T1000 (cell line): ENCODE measurements around the gene GRID1.
"Not testable (repeated sequence)": the region's sequence is repeated elsewhere in the genome, so short reads cannot be mapped to it uniquely, and the experiment has no call there.

Source experiments
- DNase-seq: peaks from one replicate; lab custom pipeline; 2025; ENCODE audit warnings: mixed read lengths; lab: John Stamatoyannopoulos, UW

The GRID1 gene

DNA sequence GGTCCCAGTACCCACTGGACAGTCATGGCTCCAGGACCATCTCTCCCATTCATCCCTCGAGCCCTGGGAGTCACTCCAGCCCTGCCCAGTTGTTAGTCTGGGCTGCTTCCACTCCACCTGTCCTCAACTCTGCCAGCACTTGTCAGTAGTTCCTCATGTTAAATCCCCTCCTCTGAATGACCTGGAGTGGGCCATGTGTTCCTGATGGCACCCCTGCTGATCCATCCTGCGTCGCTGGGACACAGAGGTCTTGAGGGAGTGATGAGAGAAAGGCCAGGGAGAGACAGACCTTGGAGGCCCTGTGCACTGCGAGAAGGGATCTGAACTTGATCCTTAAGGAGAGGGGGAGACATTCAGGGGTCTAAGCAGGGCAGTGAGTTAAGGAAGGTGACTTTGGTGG lies 174.9 kb downstream of the GRID1 start:
- no peak for DNase-seq

DNA sequence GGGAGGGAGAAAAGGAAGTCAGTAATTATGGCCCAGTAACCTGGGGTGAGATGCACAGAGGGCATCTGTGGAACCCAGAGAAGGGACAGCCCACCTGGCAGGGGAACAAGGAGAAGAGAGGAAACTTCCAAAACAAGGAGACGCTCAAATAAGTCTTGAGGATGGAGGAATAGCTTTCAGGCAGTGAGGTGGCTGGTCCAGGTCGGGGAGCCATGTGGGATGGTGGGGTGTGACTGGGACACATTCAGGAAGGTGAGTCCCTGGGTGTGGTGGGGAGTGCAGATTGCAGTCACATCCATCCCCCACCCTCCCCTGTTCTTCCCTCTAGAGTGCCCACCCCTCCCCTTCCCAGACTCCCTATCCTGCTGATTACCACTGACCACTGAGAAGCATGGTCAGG lies 175.4 kb downstream of the GRID1 start:
- DNase-seq: no peak

- no peak for DNase-seq
Measured at GRCh38 chr10:86190291-86190690, 176.3 kb downstream of the GRID1 start.

DNA sequence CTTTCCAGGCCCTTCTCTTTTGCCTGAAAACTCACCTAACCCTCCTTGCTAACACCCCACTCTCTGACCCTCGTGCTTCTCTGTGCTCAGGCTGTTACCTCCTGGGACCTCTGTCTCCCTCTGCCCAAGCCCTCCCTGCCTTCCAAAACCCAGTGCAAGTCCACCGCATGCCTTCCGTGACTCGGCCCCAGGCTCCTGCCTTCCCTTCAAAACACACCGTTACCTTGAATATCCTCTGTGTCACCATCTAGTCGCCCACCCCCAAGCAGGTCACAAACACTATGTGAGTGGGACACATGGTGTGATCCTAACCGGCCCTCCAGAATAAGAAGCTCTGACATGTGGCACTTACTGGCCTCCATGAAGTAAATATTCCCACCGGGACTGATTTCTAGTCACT lies 176.7 kb downstream of the GRID1 start:
- no peak for DNase-seq

DNA sequence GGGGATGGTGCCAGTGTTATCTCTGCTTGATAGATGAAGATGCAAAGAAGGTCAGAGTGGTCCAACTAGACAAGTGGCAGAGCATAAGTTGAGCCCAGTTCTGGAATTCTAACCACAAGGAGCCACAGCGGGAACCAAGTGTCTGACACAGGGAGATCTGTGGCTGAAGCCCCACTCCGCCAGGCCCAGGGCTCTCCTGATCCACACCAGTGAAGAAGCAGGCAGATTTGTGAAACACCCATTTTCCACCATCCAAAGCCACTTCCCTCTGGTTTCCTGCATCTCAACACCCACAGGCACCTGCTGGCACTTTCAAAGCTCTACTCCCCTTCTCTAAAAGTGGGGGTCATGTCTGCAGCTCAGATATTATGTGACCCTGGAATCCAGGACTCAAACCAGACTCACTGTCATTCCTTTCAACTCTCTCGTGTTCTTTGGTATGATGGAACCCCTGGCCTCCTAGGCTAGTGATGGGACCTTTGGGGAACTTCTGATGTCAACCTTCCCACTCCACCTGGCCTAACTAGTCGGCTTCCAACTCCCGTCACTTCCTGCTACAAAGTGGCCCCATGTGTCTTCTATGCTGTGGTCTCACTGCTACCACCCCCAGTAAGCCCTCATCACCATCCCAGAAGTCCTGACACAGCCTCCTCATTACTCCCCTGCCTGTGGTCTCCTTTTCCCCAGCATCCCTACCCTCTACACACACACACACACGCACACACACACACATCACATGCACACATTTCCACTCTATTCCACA lies 177.6 kb downstream of the GRID1 start:
- no peak for DNase-seq

- DNase-seq: no peak
Measured at GRCh38 chr10:86188326-86188725, 178.3 kb downstream of the GRID1 start.

DNA sequence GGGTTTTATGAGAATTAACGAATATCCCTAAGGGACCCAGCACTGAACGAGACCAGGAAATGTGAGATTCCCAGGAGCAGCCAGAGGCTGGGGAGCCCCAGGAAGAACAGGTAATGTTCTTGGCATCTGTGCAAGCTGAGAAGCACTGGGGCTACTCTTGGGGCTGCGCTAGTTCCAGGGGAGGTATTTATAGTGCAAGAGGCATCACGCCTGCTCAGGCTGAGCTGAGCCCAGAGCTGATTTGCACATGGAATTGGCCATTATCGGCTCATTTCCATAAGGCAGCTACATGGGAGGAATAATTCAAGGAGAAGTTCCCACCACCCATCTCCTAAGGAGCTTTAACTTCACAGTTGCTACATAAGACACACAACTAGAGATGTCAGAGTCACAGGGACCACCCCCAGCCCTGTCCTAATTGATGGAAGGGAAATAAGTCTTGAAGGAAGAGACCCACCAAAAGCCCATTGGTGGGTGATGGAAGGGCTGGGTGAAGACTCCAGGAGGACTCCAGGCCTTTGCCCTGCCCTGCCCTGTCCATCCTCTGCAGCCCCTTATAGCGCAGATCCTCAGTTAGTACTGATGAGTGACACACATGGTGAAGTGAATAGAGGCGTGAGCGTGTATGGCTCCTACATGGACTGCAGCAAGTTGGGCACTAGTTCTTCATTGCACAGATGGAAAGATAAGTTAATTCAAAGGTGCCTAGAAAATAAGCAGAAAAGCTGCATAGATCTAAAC lies 178.9 kb downstream of the GRID1 start:
- DNase-seq: no peak

DNA sequence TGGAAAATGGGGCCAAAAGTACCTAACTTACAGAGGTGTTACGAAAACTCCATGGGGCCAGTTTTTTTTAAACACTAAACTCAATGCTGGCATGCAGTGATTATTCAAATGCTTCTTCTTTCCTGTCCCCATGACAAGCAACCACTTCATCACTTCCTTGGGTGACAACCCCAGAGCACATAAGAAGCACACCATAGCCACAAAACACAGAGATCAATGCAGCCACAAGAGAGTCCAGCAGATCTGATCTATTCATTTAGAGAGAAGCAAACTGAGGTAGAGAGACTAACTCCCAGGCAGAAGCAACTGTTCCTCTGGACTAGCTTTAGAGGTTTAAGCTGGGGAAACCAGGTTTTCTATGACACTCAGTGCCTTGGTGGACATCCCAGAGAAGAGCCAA lies 180.0 kb downstream of the GRID1 start:
- DNase-seq: no peak

GRCh38 chr10:86182595-86182994 lies 184.0 kb downstream of the GRID1 start:
- no peak for DNase-seq

GRCh38 chr10:86182150-86182549 lies 184.4 kb downstream of the GRID1 start:
- no peak for DNase-seq

DNA sequence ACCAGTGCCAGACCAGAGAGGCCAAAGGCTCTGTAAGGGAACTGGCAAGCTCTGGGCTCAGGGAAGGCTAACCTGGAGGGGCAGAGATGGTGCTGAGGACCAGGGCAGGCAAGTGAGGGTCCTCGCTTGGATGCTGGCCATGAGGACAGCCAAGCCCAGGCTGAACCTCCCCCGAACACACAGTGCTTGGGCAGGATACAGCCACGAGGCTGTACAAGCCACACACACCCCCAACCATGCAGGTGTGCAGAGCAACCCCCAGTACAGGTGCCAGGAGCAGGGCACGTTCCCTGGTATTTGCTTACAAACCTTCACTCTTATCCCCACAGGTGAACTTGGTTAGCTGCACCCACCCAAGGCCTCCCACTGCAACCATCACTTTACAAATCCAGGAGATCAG lies 185.7 kb downstream of the GRID1 start:
- DNase-seq: no peak

DNA sequence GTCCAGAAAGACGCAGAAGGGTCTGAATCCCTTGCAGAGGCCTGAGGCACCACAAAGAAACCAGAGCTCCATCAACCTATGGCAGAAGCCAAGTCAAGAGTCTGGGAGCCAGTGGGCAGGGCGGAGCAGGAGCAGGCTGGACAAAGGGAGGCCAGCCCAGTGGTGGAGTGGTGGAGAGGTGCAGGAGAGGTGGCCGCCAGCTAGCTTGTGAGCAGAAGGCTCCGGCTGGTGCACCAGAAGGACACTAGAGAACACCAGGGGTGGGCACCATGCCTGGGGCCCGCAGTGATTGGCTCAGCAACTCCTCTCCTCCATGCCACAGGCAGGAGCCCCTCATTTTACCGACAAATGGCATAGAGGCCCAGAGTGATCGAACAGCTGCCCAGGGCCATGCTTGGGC lies 186.6 kb downstream of the GRID1 start:
- no peak for DNase-seq

DNA sequence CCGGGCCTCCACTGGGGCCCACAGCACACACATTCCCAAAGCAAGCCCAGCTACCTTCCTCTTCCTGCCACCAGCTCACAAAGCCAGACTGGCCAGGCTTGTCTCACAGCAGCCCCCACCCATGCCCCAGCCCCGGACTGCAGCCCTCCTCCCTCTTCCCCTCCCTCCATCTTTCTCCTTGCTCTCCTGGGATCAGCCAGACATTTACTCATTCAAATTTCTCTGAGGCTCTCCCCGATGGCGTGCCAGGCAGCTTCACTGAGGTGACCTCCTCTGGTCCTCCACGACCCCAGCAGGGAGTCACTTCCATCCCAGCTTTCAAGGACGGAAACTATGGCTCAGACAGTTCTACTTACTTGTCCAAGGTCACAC lies 187.5 kb downstream of the GRID1 start:
- DNase-seq: no peak

DNA sequence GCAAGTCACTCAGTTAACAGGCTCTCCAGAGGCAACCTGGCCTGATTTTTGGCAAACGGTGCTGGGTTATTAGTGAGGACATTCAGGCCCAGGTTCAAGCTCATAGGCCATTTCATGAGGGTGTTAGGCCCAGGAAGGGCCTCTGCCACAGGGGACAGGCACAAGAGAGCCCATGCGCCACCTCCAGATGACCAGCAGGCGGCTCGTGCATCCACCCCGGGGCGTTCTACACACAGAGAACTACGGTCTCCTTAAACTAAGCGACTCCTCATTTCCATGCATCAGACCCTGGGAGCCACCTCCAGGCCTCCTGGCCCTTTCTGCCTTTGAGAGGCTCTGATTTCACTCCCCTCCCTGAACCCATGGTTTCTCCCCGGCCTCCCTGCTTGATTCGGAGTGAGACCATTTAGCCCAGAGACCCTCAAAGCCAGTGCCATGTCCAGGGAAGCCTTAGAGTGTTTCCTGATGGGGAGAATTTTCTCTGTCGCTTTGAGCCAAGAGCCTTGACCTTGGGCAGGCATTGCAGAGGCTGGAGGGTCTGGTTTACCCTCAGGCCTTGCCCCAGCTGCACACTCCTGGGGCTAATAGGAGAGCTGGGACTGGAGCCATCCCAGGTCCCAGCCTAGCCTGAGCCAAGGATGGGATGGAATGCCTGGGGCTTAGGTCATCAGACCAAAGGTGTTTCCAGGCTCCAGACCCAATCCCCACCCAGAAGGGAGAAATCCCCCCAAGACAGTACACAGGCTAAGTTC lies 188.0 kb downstream of the GRID1 start:
- DNase-seq: no peak

DNA sequence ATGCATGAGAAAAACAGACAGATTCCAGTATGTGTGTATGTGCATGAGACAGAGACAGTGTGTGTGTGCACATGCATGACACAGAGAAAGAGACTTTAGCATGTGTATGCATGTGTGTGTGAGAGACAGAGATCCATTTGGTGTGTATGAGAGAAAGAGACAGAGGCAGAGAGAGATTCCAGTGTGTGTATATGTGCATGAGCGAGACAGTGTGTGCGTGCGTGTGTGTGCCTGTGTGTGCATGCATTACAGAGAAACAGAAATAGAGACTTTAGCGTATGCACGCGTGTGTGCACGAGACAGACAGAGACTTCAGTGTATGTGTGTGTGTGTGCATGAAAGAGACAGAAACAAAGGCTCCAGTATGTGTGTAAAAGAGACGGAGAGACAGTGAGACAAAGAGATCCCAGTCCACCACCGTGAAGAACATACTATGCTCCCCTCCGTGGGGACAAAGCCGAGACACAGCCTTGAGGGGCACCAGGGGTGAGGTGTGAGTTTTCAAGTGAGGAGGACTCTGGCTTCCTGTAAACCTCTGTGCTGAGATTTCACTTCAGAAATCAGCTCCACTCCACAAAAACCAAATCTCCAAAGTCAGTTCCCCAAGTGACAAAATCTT lies 188.9 kb downstream of the GRID1 start:
- DNase-seq: no peak

DNA sequence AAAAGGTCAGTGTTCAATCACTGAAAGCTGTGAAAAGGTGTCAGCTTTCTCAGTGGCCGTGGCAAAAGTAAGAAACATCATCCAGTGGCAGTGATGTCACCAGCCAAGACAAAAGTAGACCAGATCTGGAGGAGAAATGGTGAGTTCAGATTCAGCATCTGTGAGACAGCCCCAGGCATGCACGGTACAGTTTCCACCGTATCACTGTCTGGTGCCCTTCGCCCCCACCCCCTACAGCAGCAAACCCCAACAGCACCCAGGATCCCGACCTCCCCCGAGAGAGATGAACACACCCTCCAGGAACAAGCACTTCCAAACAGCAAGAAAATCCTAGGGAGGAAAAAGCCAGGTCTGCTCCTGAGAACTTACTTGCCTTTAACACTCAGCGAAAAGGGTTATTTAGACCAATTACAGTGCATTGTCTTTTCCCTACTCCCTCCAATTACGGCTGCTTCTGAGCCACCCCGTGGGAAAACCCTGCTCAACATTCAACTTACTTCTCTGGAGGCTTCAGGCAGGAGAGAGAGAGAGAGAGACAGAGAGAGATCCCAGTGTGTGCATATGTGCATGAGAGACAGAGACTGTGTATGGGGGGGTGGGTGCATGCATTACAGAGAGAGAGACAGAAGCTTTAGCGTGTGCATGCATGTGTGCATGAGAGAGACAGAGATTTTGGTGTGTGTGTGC lies 189.6 kb downstream of the GRID1 start:
- no peak for DNase-seq

DNA sequence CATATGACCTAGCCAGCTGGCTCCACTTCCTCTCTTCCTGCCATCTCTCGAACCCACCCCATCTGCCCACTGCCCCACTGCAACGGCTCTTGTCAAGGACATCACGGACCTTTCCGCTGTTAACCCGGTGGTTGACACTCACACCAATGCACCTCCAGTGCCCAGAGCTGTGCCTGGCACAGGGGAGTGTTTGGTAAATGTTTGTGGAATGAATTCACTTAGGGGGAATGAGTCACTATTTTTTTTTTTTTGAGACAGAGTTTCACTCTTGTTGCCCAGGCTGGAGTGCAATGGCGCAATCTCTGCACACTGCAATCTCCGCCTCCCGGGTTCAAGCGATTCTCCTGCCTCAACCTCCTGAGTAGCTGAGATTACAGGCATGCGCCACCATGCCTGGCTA lies 191.1 kb downstream of the GRID1 start:
- not testable (repeated sequence) for DNase-seq

GRCh38 chr10:86172301-86172700 lies 194.3 kb downstream of the GRID1 start:
- DNase-seq: no peak

GRCh38 chr10:86170255-86171108 lies 196.1 kb downstream of the GRID1 start:
- DNase-seq: no peak

GRCh38 chr10:86169506-86170254 lies 196.9 kb downstream of the GRID1 start:
- no peak for DNase-seq
